HepG2 (cell line): ENCODE data around the gene PPP6R2. TPM values are rescaled to one million over a fixed set of nuclear protein-coding genes. Genes with fewer than 3 reads are reported as not detected.

Experiments
- ARNT2 ChIP-seq: sonication (generic); formaldehyde crosslinking; IDR thresholded peaks from 2 replicates; pipeline ENCODE4 v1.8.0; 2022; ENCODE audit warnings: mild to moderate bottlenecking, low read depth, missing genetic modification reagents, moderate library complexity
- DNMT1 ChIP-seq: sonication (generic); formaldehyde crosslinking; IDR thresholded peaks from 2 replicates; pipeline ENCODE4 v1.5.1; 2020; ENCODE audit warnings: mild to moderate bottlenecking, missing genetic modification reagents
- FOXA3 ChIP-seq: IDR thresholded peaks from 2 replicates; pipeline ENCODE4 v1.6.1; 2016; ENCODE audit warnings: missing genetic modification reagents, missing compliant biosample characterization
- HIC2 ChIP-seq: sonication (generic); formaldehyde crosslinking; IDR thresholded peaks from 2 replicates; pipeline ENCODE4 v1.9.0; 2022; ENCODE audit warnings: low read depth, missing genetic modification reagents
- HNF4A ChIP-seq: sonication (generic); formaldehyde crosslinking; IDR thresholded peaks from 2 replicates; pipeline ENCODE4 v1.4.0; 2020; ENCODE audit warnings: missing genetic modification reagents
- HNF4G ChIP-seq, 2 experiments: sonication (generic) in 1 of 2; formaldehyde crosslinking in 1 of 2; IDR thresholded peaks; 2 replicates each; pipeline versions ENCODE4 v1.4.0 to v1.6.1; 2011 to 2020; ENCODE audit warnings: borderline replicate concordance in 2 of 2, low read depth in 2 of 2, mild to moderate bottlenecking in 2 of 2, low read length in 1 of 2, missing genetic modification reagents in 1 of 2, moderate library complexity in 1 of 2
- KLF13 ChIP-seq: sonication (generic); formaldehyde crosslinking; IDR thresholded peaks from 2 replicates; pipeline ENCODE4 v1.4.0; 2020; ENCODE audit warnings: mild to moderate bottlenecking, missing genetic modification reagents
- NFE2L1 ChIP-seq: sonication (generic); formaldehyde crosslinking; IDR thresholded peaks from 2 replicates; pipeline ENCODE4 v1.4.0; 2020; ENCODE audit warnings: missing genetic modification reagents, mild to moderate bottlenecking, borderline replicate concordance
- SOX6 ChIP-seq, 2 experiments: fragments of 450-650 bp in 1 of 2; sonication (generic) in 1 of 2; formaldehyde crosslinking in 1 of 2; IDR thresholded peaks; 2 replicates each; pipeline versions ENCODE4 v1.4.0 to v1.6.1; 2017 to 2020; ENCODE audit warnings: antibody characterized with exemption in 1 of 2, mild to moderate bottlenecking in 1 of 2, missing genetic modification reagents in 1 of 2
- SRSF1 ChIP-seq: fragments of 200-400 bp; formaldehyde crosslinking; optimal IDR thresholded peaks from 2 replicates; pipeline ENCODE3; 2017; ENCODE audit warnings: mild to moderate bottlenecking, low read depth, low read length, moderate library complexity
- TBL1XR1 ChIP-seq: fragments of 150-350 bp; IDR thresholded peaks from 2 replicates; pipeline ENCODE4 v1.6.1; 2014; ENCODE audit warnings: borderline replicate concordance, low read length; ENCODE audit not compliant: partially characterized antibody
- TCF12 ChIP-seq, 2 experiments: fragments of 450-650 bp in 1 of 2; sonication (generic) in 1 of 2; formaldehyde crosslinking in 1 of 2; IDR thresholded peaks; 2 replicates each; pipeline versions ENCODE4 v1.6.1 to v1.8.0; 2017 to 2022; ENCODE audit warnings: antibody characterized with exemption in 1 of 2, mild to moderate bottlenecking in 1 of 2, missing genetic modification reagents in 1 of 2, moderate library complexity in 1 of 2
- TCF7 ChIP-seq: sonication (generic); IDR thresholded peaks from 2 replicates; pipeline ENCODE4 v1.6.1; 2016; ENCODE audit warnings: antibody characterized with exemption, low read depth
- TRIM24 ChIP-seq: sonication (generic); formaldehyde crosslinking; IDR thresholded peaks from 2 replicates; pipeline ENCODE4 v1.8.0; 2022; ENCODE audit warnings: mild to moderate bottlenecking, missing genetic modification reagents
- ZHX1 ChIP-seq: sonication (generic); formaldehyde crosslinking; IDR thresholded peaks from 2 replicates; pipeline ENCODE4 v1.8.1; 2022; ENCODE audit warnings: low read depth, mild to moderate bottlenecking, missing genetic modification reagents
- ZNF136 ChIP-seq: sonication (generic); formaldehyde crosslinking; IDR thresholded peaks from 2 replicates; pipeline ENCODE4 v1.8.1; 2022; ENCODE audit warnings: low read depth, mild to moderate bottlenecking, moderate library complexity, missing genetic modification reagents
- ZNF275 ChIP-seq: sonication (generic); formaldehyde crosslinking; IDR thresholded peaks from 2 replicates; pipeline ENCODE4 v1.8.0; 2022; ENCODE audit warnings: missing genetic modification reagents, mild to moderate bottlenecking, inconsistent platforms, borderline replicate concordance
- ZNF512B ChIP-seq: sonication (generic); formaldehyde crosslinking; IDR thresholded peaks from 2 replicates; pipeline ENCODE4 v1.5.1; 2020; ENCODE audit warnings: missing genetic modification reagents, mild to moderate bottlenecking, borderline replicate concordance
- ZNF790 ChIP-seq: sonication (generic); formaldehyde crosslinking; IDR thresholded peaks from 2 replicates; pipeline ENCODE4 v1.8.0; 2022; ENCODE audit warnings: missing genetic modification reagents, mild to moderate bottlenecking, borderline replicate concordance
- polyA plus RNA-seq, 8 experiments: library from polyadenylated mRNA; depleted of rRNA in 3 of 8; stranded (reverse) in 7 of 8; unstranded in 1 of 8; fragments of >200 nt; fragmentation: Illumina TruSeq in 4 of 8; extraction: Trizol in 4 of 8; gene quantifications; 2 replicates each; pipeline versions ENCODE4 v1.2.1 to v1.2.3, GENCODE V29; 2011 to 2016; ENCODE audit warnings: low read depth in 4 of 8, missing spikeins in 1 of 8, mixed read lengths in 1 of 8; ENCODE audit not compliant: insufficient read depth in 1 of 8
- total RNA-seq, 5 experiments: library from RNA; depleted of rRNA; stranded (reverse); fragments of >200 nt; fragmentation: Illumina TruSeq; extraction: Trizol; gene quantifications; 2 replicates each; pipeline ENCODE4 v1.2.3, GENCODE V29; 2016; ENCODE audit warnings: low read depth in 1 of 5

The PPP6R2 gene
- total and polyA plus RNA-seq, 2 of the 13 experiments (the other 11 are each of a cell fraction or from before 2014, with no cell fraction given), result 55.0 to 102 TPM

- TF ChIP-seq ZHX1 (CRISPR knock-in tag) (no peak), SOX6 (IDR thresholded peaks at IDR 0.05) (no peak), SOX6 (CRISPR knock-in tag; IDR thresholded peaks at IDR 0.05) (no peak), ARNT2 (CRISPR knock-in tag) (no peak), TRIM24 (CRISPR knock-in tag) (no peak), ZNF275 (CRISPR knock-in tag) (no peak), TCF7 (no peak), HNF4G (IDR thresholded peaks at IDR 0.05; ENCODE audit: borderline replicate concordance, low read depth, low read length) (no peak), HNF4G (CRISPR knock-in tag; IDR thresholded peaks at IDR 0.05; ENCODE audit: borderline replicate concordance, low read depth) (no peak), ZNF136 (CRISPR knock-in tag) (no peak), HIC2 (no peak), ZNF790 (CRISPR knock-in tag) (no peak), DNMT1 (CRISPR knock-in tag) (no peak), KLF13 (CRISPR knock-in tag) (no peak), TCF12 (IDR thresholded peaks at IDR 0.05) (no peak), TCF12 (CRISPR knock-in tag; IDR thresholded peaks at IDR 0.05) (no peak), TBL1XR1 (no peak), SRSF1 (no peak), NFE2L1 (CRISPR knock-in tag) (no peak), HNF4A (CRISPR knock-in tag) (no peak), ZNF512B (CRISPR knock-in tag) (no peak), FOXA3 (CRISPR knock-in tag) (no peak)
These were observed 144.3 kb downstream of the PPP6R2 start (continued) for GRCh38 chr22:50487290-50488005.
